ENCODE data around the gene EHF. TPM values are rescaled to one million over a fixed set of nuclear protein-coding genes. Genes with fewer than 3 reads are reported as not detected.

EHF gene
- total and polyA plus RNA-seq, 2 of the 13 experiments (the other 11 are each of a cell fraction or from before 2014, with no cell fraction given) = 0.04 to 0.46 TPM

DNA sequence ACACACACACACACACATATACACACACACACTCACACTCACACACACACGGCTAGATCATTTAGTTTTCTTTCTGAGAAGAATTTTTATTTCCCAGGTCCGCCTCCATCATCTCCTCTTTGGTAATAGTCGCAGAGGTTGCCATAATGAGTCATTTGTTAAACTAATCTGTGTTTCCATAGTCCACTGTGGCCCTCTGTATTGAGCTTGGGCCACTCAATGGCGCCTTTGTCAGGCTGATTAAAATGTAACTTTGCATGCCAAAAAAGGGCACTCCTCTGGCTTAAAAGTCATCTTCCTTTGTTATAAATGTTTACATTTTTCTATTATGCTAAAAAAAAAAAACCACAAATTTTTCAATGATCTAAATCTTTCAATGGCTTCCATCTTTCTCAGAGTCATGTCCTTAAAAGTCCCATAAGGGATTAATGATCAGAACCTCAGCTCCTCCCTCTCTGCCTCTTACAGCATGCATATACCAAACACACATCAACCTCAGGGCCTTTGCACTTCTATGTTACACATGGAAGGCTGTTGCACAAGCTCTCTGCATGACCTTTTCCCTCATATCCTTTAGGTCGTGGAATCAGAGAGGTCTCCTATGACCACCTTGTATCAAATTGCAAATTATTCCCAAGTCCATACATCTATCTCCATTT, 35.3 kb downstream of the EHF start (continued):
- TF ChIP-seq, protein P1, sequence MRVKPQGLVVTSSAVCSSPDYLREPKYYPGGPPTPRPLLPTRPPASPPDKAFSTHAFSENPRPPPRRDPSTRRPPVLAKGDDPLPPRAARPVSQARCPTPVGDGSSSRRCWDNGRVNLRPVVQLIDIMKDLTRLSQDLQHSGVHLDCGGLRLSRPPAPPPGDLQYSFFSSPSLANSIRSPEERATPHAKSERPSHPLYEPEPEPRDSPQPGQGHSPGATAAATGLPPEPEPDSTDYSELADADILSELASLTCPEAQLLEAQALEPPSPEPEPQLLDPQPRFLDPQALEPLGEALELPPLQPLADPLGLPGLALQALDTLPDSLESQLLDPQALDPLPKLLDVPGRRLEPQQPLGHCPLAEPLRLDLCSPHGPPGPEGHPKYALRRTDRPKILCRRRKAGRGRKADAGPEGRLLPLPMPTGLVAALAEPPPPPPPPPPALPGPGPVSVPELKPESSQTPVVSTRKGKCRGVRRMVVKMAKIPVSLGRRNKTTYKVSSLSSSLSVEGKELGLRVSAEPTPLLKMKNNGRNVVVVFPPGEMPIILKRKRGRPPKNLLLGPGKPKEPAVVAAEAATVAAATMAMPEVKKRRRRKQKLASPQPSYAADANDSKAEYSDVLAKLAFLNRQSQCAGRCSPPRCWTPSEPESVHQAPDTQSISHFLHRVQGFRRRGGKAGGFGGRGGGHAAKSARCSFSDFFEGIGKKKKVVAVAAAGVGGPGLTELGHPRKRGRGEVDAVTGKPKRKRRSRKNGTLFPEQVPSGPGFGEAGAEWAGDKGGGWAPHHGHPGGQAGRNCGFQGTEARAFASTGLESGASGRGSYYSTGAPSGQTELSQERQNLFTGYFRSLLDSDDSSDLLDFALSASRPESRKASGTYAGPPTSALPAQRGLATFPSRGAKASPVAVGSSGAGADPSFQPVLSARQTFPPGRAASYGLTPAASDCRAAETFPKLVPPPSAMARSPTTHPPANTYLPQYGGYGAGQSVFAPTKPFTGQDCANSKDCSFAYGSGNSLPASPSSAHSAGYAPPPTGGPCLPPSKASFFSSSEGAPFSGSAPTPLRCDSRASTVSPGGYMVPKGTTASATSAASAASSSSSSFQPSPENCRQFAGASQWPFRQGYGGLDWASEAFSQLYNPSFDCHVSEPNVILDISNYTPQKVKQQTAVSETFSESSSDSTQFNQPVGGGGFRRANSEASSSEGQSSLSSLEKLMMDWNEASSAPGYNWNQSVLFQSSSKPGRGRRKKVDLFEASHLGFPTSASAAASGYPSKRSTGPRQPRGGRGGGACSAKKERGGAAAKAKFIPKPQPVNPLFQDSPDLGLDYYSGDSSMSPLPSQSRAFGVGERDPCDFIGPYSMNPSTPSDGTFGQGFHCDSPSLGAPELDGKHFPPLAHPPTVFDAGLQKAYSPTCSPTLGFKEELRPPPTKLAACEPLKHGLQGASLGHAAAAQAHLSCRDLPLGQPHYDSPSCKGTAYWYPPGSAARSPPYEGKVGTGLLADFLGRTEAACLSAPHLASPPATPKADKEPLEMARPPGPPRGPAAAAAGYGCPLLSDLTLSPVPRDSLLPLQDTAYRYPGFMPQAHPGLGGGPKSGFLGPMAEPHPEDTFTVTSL (CRISPR knock-in tag; IDR thresholded peaks at IDR 0.05; ENCODE audit: borderline replicate concordance) = peak; percentile 49; the same call in 1 of the 2 replicates
- TF ChIP-seq ZNF563 (CRISPR knock-in tag; IDR thresholded peaks at IDR 0.05) (no peak), TRIM24 (CRISPR knock-in tag; IDR thresholded peaks at IDR 0.05) (no peak), MXI1 (IDR thresholded peaks at IDR 0.05; ENCODE audit: borderline replicate concordance, low read depth, low read length) (no peak), ZNF670 (CRISPR knock-in tag; IDR thresholded peaks at IDR 0.05; ENCODE audit: borderline replicate concordance) (0 out of 2 replicates have a peak, but pooled peaks have one; percentile 5), TCF12 (IDR thresholded peaks at IDR 0.05) (no peak), TCF12 (CRISPR knock-in tag; IDR thresholded peaks at IDR 0.05) (no peak), ZNF225 (CRISPR knock-in tag; IDR thresholded peaks at IDR 0.05) (no peak), ATRX (CRISPR knock-in tag; IDR thresholded peaks at IDR 0.05; ENCODE audit: borderline replicate concordance) (no peak), ZFP36L2 (CRISPR knock-in tag; IDR thresholded peaks at IDR 0.05) (no peak), ISL2 (CRISPR knock-in tag; IDR thresholded peaks at IDR 0.05) (peak; percentile 73), NCOA2 (CRISPR knock-in tag; IDR thresholded peaks at IDR 0.05) (peak; percentile 69), ZNF207 (IDR thresholded peaks at IDR 0.05; ENCODE audit: borderline replicate concordance) (no peak), GLI4 (CRISPR knock-in tag; IDR thresholded peaks at IDR 0.05; ENCODE audit: borderline replicate concordance) (no peak), ZNF614 (CRISPR knock-in tag; IDR thresholded peaks at IDR 0.05; ENCODE audit: borderline replicate concordance) (no peak), FOSL2 (CRISPR knock-in tag; IDR thresholded peaks at IDR 0.05) (peak; percentile 90), MED13 (CRISPR knock-in tag; IDR thresholded peaks at IDR 0.05) (no peak), GFI1 (CRISPR knock-in tag; IDR thresholded peaks at IDR 0.05; ENCODE audit: borderline replicate concordance) (peak; percentile 17; the same call in 1 of the 2 replicates)
- TF ChIP-seq, protein P2, sequence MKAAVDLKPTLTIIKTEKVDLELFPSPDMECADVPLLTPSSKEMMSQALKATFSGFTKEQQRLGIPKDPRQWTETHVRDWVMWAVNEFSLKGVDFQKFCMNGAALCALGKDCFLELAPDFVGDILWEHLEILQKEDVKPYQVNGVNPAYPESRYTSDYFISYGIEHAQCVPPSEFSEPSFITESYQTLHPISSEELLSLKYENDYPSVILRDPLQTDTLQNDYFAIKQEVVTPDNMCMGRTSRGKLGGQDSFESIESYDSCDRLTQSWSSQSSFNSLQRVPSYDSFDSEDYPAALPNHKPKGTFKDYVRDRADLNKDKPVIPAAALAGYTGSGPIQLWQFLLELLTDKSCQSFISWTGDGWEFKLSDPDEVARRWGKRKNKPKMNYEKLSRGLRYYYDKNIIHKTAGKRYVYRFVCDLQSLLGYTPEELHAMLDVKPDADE (CRISPR knock-in tag; IDR thresholded peaks at IDR 0.05) = no peak
- TF ChIP-seq, protein P3, sequence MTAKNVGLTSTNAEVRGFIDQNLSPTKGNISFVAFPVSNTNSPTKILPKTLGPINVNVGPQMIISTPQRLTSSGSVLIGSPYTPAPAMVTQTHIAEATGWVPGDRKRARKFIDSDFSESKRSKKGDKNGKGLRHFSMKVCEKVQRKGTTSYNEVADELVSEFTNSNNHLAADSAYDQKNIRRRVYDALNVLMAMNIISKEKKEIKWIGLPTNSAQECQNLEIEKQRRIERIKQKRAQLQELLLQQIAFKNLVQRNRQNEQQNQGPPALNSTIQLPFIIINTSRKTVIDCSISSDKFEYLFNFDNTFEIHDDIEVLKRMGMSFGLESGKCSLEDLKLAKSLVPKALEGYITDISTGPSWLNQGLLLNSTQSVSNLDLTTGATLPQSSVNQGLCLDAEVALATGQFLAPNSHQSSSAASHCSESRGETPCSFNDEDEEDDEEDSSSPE (CRISPR knock-in tag; IDR thresholded peaks at IDR 0.05) = 0 out of 2 replicates have a peak, but pooled peaks have one; percentile 39
- TF ChIP-seq, protein P4, sequence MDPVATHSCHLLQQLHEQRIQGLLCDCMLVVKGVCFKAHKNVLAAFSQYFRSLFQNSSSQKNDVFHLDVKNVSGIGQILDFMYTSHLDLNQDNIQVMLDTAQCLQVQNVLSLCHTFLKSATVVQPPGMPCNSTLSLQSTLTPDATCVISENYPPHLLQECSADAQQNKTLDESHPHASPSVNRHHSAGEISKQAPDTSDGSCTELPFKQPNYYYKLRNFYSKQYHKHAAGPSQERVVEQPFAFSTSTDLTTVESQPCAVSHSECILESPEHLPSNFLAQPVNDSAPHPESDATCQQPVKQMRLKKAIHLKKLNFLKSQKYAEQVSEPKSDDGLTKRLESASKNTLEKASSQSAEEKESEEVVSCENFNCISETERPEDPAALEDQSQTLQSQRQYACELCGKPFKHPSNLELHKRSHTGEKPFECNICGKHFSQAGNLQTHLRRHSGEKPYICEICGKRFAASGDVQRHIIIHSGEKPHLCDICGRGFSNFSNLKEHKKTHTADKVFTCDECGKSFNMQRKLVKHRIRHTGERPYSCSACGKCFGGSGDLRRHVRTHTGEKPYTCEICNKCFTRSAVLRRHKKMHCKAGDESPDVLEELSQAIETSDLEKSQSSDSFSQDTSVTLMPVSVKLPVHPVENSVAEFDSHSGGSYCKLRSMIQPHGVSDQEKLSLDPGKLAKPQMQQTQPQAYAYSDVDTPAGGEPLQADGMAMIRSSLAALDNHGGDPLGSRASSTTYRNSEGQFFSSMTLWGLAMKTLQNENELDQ (CRISPR knock-in tag; IDR thresholded peaks at IDR 0.05; ENCODE audit: borderline replicate concordance) = no peak

All from HepG2 (cell line).